ENCODE results near the gene RBM17. TPM values are rescaled to one million over a fixed set of nuclear protein-coding genes. Genes with fewer than 3 reads are reported as not detected.

RBM17 gene
- total and polyA plus RNA-seq, 10 of the 15 experiments (the other 5 are each of a cell fraction or from before 2014, with no cell fraction given) = 28.4 to 181 (median 83.9) TPM

- Histone ChIP-seq H3K9me3 (replicated peaks; ENCODE audit: control insufficient read depth, insufficient read depth, low read length) (no peaks in the 10 kb centered on the region), H3K79me2 (ENCODE audit: control insufficient read depth, insufficient read depth, low read length) (no peaks in the 10 kb centered on the region; the same call in 1 of the 2 replicates), H3K36me3 (ENCODE audit: control insufficient read depth in 2 of 2, insufficient read depth in 2 of 2, low read length in 1 of 2) (no peaks in the 10 kb centered on the region), H2AFZ (ENCODE audit: control insufficient read depth, low read depth, low read length) (no peak overlapping the region), H3K27me3 (replicated peaks in 1 of 2; ENCODE audit: control insufficient read depth in 2 of 2, insufficient read depth in 2 of 2, low read length in 1 of 2) (no peaks in the 10 kb centered on the region), H3K9ac (ENCODE audit: control insufficient read depth, insufficient read depth, low read length) (no peak overlapping the region), H3K4me1 (ENCODE audit: control insufficient read depth, insufficient read depth, low read length) (peaks cover 25% of the 10 kb centered on the region), H3K27ac (ENCODE audit: control insufficient read depth, insufficient read depth) (no peak overlapping the region), H3K4me2 (ENCODE audit: control insufficient read depth, insufficient read depth) (no peak overlapping the region), H3K4me3 (no peak overlapping the region), H4K20me1 (ENCODE audit: control insufficient read depth, insufficient read depth) (no peaks in the 10 kb centered on the region)
- SMC1A ChIA-PET (ENCODE audit: uncharacterized antibody, unreplicated experiment) = interaction anchor here (1.0 to 1.3 kb wide), 4 partner anchors 9 to 20 kb away, joined by 3 to 5 read pairs (median 4); no protein-coding TSS in a partner anchor
- BruUV-seq (replicated peaks) = no TSS peak
- POLR2A ChIA-PET = interaction anchor here (0.9 to 1.2 kb wide), 2 partner anchors 12 to 21 kb away, joined by 4 to 5 read pairs; no protein-coding TSS in a partner anchor
- in situ Hi-C loops (cut with MboI) = no loop called here
- FAIRE-seq (no peak), DNase-seq (ENCODE audit: low read depth, low spot score) (no peak), ATAC-seq (no peak)
- CTCF ChIA-PET = interaction anchor here (4.1 kb wide), 1 partner anchor 21 kb away, joined by 34 read pairs; no protein-coding TSS in a partner anchor
- 18% methylated on average over 4 of the region's 4 CpGs for WGBS (ENCODE audit: insufficient coverage, insufficient replicate concordance, low lambda C conversion rate, missing lambda C conversion rate)
- intact Hi-C loops (cut with micrococcal nuclease; ENCODE audit: unreplicated experiment) = no loop called here
- RAD21 ChIA-PET (ENCODE audit: unreplicated experiment) = interaction anchor here (0.8 to 2.0 kb wide), 4 partner anchors 8 to 24 kb away, joined by 3 to 5 read pairs (median 4); no protein-coding TSS in a partner anchor
- no peak for TF ChIP-seq MTA3 (IDR thresholded peaks at IDR 0.05; ENCODE audit: borderline replicate concordance, low read length)
- no peak for TF ChIP-seq CHD2 (IDR thresholded peaks at IDR 0.05; ENCODE audit: borderline replicate concordance, low read depth, low read length)
- no peak for TF ChIP-seq CBX5 (IDR thresholded peaks at IDR 0.05; ENCODE audit: low read depth)
- TF ChIP-seq REST (IDR thresholded peaks at IDR 0.05; ENCODE audit: low read depth, low read length) = no peak
- TF ChIP-seq, protein P1, sequence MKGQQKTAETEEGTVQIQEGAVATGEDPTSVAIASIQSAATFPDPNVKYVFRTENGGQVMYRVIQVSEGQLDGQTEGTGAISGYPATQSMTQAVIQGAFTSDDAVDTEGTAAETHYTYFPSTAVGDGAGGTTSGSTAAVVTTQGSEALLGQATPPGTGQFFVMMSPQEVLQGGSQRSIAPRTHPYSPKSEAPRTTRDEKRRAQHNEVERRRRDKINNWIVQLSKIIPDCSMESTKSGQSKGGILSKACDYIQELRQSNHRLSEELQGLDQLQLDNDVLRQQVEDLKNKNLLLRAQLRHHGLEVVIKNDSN (IDR thresholded peaks at IDR 0.05; ENCODE audit: borderline replicate concordance, extremely low read length, insufficient read depth, low read depth, low read length) = no peak
- TF ChIP-seq SPI1 (IDR thresholded peaks at IDR 0.05; ENCODE audit: borderline replicate concordance, insufficient read depth, low read depth, low read length) = no peak
- no peak for TF ChIP-seq NR2F1 (conservative IDR thresholded peaks at IDR 0.05)
- no peak for TF ChIP-seq TBL1XR1 (IDR thresholded peaks at IDR 0.05; ENCODE audit: low read depth, low read length)
- TF ChIP-seq, protein P2, sequence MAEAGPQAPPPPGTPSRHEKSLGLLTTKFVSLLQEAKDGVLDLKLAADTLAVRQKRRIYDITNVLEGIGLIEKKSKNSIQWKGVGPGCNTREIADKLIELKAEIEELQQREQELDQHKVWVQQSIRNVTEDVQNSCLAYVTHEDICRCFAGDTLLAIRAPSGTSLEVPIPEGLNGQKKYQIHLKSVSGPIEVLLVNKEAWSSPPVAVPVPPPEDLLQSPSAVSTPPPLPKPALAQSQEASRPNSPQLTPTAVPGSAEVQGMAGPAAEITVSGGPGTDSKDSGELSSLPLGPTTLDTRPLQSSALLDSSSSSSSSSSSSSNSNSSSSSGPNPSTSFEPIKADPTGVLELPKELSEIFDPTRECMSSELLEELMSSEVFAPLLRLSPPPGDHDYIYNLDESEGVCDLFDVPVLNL (IDR thresholded peaks at IDR 0.05; ENCODE audit: low read depth, low read length) = no peak
- TF ChIP-seq TCF3 (IDR thresholded peaks at IDR 0.05; ENCODE audit: borderline replicate concordance, insufficient read depth, low read depth, low read length) = no peak
- TF ChIP-seq BMI1 (IDR thresholded peaks at IDR 0.05; ENCODE audit: borderline replicate concordance) = no peak
- no peak for TF ChIP-seq CBFB (IDR thresholded peaks at IDR 0.05; ENCODE audit: low read depth)
- TF ChIP-seq JUND (IDR thresholded peaks at IDR 0.05; ENCODE audit: low read depth, low read length) = no peak
- TF ChIP-seq NRF1 (conservative IDR thresholded peaks at IDR 0.05; ENCODE audit: low read depth, low read length) = no peak
- TF ChIP-seq NR2C1 (IDR thresholded peaks at IDR 0.05) = no peak
- TF ChIP-seq ATF2 (IDR thresholded peaks at IDR 0.05; ENCODE audit: low read length) = no peak
- TF ChIP-seq MYC (IDR thresholded peaks at IDR 0.05; ENCODE audit: insufficient read depth, insufficient read length, insufficient replicate concordance, low read length, severe bottlenecking) = no peak
Observed at GRCh38 chr10:6065835-6066234, 23.0 kb upstream of the RBM17 start.
